HepG2 (cell line): ENCODE data around the gene TRERF1. TPM values are rescaled to one million over a fixed set of nuclear protein-coding genes. Genes with fewer than 3 reads are reported as not detected.

Experiments
- GABPB1 ChIP-seq: IDR thresholded peaks from 2 replicates; pipeline ENCODE4 v1.6.1; 2016; ENCODE audit warnings: mild to moderate bottlenecking, missing genetic modification reagents, moderate library complexity, missing compliant biosample characterization
- HOXA7 ChIP-seq: sonication (generic); formaldehyde crosslinking; IDR thresholded peaks from 2 replicates; pipeline ENCODE4 v1.8.1; 2022; ENCODE audit warnings: mild to moderate bottlenecking, missing genetic modification reagents, moderate library complexity
- KLF11 ChIP-seq: IDR thresholded peaks from 2 replicates; pipeline ENCODE4 v1.6.1; 2016; ENCODE audit warnings: missing compliant biosample characterization
- SAFB2 ChIP-seq: sonication (generic); formaldehyde crosslinking; IDR thresholded peaks from 2 replicates; pipeline ENCODE4 v1.5.1; 2020; ENCODE audit warnings: missing genetic modification reagents, low read depth, mild to moderate bottlenecking, borderline replicate concordance
- SOX13 ChIP-seq, 3 experiments: fragments of 450-650 bp in 1 of 3; sonication (generic) in 1 of 3; formaldehyde crosslinking in 1 of 3; IDR thresholded peaks in 2 of 3; conservative IDR thresholded peaks in 1 of 3; 2 replicates each; pipeline versions ENCODE4 v1.5.0 to v1.6.1; 2016 to 2020; ENCODE audit warnings: antibody characterized with exemption in 1 of 3, mild to moderate bottlenecking in 1 of 3, missing compliant biosample characterization in 1 of 3, missing genetic modification reagents in 1 of 3, moderate library complexity in 1 of 3
- SP5 ChIP-seq: IDR thresholded peaks from 2 replicates; pipeline ENCODE4 v1.6.1; 2016; ENCODE audit warnings: low read depth, borderline replicate concordance
- ZNF33A ChIP-seq: sonication (generic); formaldehyde crosslinking; IDR thresholded peaks from 2 replicates; pipeline ENCODE4 v1.5.1; 2020; ENCODE audit warnings: missing genetic modification reagents, mild to moderate bottlenecking, moderate library complexity, borderline replicate concordance
- ZNF564 ChIP-seq: sonication (generic); formaldehyde crosslinking; IDR thresholded peaks from 2 replicates; pipeline ENCODE4 v1.8.1; 2023; ENCODE audit warnings: mild to moderate bottlenecking, missing genetic modification reagents
- ZNF720 ChIP-seq: sonication (generic); formaldehyde crosslinking; IDR thresholded peaks from 2 replicates; pipeline ENCODE4 v1.4.0; 2020; ENCODE audit warnings: missing genetic modification reagents
- ZNF773 ChIP-seq: sonication (generic); formaldehyde crosslinking; IDR thresholded peaks from 2 replicates; pipeline ENCODE4 v1.4.0; 2020; ENCODE audit warnings: missing genetic modification reagents, borderline replicate concordance
- ZSCAN20 ChIP-seq: sonication (generic); formaldehyde crosslinking; IDR thresholded peaks from 2 replicates; pipeline ENCODE4 v1.4.0; 2020; ENCODE audit warnings: missing genetic modification reagents, mild to moderate bottlenecking, borderline replicate concordance
- polyA plus RNA-seq, 8 experiments: library from polyadenylated mRNA; depleted of rRNA in 3 of 8; stranded (reverse) in 7 of 8; unstranded in 1 of 8; fragments of >200 nt; fragmentation: Illumina TruSeq in 4 of 8; extraction: Trizol in 4 of 8; gene quantifications; 2 replicates each; pipeline versions ENCODE4 v1.2.1 to v1.2.3, GENCODE V29; 2011 to 2016; ENCODE audit warnings: low read depth in 4 of 8, missing spikeins in 1 of 8, mixed read lengths in 1 of 8; ENCODE audit not compliant: insufficient read depth in 1 of 8
- total RNA-seq, 5 experiments: library from RNA; depleted of rRNA; stranded (reverse); fragments of >200 nt; fragmentation: Illumina TruSeq; extraction: Trizol; gene quantifications; 2 replicates each; pipeline ENCODE4 v1.2.3, GENCODE V29; 2016; ENCODE audit warnings: low read depth in 1 of 5
- TF ChIP-seq, protein P1 (sequence below): sonication (generic); formaldehyde crosslinking; IDR thresholded peaks from 2 replicates; pipeline ENCODE4 v1.5.1; 2020; ENCODE audit warnings: missing genetic modification reagents, mild to moderate bottlenecking, borderline replicate concordance
- TF ChIP-seq, protein P2 (sequence below): IDR thresholded peaks from 2 replicates; pipeline ENCODE4 v1.6.1; 2016; ENCODE audit warnings: missing compliant biosample characterization, missing genetic modification reagents, borderline replicate concordance
- TF ChIP-seq, protein P3 (sequence below): sonication (generic); formaldehyde crosslinking; IDR thresholded peaks from 2 replicates; pipeline ENCODE4 v1.5.0; 2020; ENCODE audit warnings: missing genetic modification reagents, mild to moderate bottlenecking, borderline replicate concordance
- TF ChIP-seq, protein P4 (sequence below): sonication (generic); formaldehyde crosslinking; IDR thresholded peaks from 2 replicates; pipeline ENCODE4 v1.5.1; 2020; ENCODE audit warnings: missing genetic modification reagents, mild to moderate bottlenecking, borderline replicate concordance
- TF ChIP-seq, protein P5 (sequence below): sonication (generic); formaldehyde crosslinking; IDR thresholded peaks from 2 replicates; pipeline ENCODE4 v1.5.0; 2020; ENCODE audit warnings: mild to moderate bottlenecking, low read depth, missing genetic modification reagents, borderline replicate concordance

The TRERF1 gene
- total and polyA plus RNA-seq, 2 of the 13 experiments (the other 11 are each of a cell fraction or from before 2014, with no cell fraction given): 0.02 TPM; not detected in 1

DNA sequence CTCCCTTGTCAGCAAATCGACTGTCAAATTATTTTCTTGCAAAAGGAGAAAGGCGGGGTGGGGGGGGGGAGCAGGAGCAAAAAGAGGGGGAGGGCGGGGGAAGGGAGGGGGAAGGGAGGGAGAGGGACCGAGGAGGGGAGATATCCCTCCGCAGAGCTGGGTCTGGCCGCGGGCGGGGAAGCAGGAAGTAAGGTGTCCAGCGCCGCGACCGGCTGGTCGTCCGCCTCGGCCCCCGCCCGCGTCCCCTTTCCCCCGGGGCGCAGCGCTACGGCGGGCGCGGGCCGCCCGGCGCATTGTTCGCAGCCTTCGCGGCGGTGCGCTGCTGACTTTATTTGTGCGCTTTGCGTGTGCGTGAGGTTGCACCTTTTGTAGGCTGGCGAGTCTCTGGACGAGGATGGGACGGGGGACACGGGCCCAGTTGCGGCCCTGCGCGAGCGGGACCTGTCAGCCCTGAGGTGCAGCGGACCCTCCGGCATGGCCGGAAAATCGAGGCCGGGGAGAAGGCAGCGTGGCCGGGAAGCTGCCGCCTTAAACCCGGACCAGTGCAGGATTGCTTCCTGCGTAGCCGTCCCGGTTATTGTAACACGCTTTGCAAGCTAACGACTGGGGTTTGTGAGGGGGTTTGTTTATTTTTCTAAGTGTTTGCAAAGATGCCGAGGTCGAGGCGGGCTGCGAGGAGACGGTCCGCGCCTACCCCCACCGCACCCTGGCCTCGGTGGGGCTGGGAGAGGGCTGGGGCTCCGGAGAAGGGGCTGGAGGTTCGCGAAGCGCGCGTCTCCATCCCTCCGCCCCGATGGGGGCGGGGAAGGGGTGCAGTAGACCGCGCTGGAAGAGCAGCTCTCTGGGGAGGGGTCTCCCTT, 675 bp upstream of the TRERF1 start (continued):
- TF ChIP-seq, protein P1, sequence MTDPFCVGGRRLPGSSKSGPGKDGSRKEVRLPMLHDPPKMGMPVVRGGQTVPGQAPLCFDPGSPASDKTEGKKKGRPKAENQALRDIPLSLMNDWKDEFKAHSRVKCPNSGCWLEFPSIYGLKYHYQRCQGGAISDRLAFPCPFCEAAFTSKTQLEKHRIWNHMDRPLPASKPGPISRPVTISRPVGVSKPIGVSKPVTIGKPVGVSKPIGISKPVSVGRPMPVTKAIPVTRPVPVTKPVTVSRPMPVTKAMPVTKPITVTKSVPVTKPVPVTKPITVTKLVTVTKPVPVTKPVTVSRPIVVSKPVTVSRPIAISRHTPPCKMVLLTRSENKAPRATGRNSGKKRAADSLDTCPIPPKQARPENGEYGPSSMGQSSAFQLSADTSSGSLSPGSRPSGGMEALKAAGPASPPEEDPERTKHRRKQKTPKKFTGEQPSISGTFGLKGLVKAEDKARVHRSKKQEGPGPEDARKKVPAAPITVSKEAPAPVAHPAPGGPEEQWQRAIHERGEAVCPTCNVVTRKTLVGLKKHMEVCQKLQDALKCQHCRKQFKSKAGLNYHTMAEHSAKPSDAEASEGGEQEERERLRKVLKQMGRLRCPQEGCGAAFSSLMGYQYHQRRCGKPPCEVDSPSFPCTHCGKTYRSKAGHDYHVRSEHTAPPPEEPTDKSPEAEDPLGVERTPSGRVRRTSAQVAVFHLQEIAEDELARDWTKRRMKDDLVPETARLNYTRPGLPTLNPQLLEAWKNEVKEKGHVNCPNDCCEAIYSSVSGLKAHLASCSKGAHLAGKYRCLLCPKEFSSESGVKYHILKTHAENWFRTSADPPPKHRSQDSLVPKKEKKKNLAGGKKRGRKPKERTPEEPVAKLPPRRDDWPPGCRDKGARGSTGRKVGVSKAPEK (CRISPR knock-in tag): no peak
- TF ChIP-seq ZNF33A (CRISPR knock-in tag) (no peak), SAFB2 (no peak), ZNF720 (CRISPR knock-in tag) (no peak), KLF11 (CRISPR knock-in tag) (no peak), ZNF773 (CRISPR knock-in tag) (no peak), SOX13 (IDR thresholded peaks at IDR 0.05) (no peak), SOX13 (CRISPR knock-in tag; conservative IDR thresholded peaks at IDR 0.05 in 1 of 2, IDR thresholded peaks at IDR 0.05 in 1 of 2) (no peak), ZSCAN20 (CRISPR knock-in tag) (no peak), ZNF564 (no peak), HOXA7 (CRISPR knock-in tag) (no peak), SP5 (no peak), GABPB1 (CRISPR knock-in tag) (peak; percentile 12; the same call in 1 of the 2 replicates)
- TF ChIP-seq, protein P2, sequence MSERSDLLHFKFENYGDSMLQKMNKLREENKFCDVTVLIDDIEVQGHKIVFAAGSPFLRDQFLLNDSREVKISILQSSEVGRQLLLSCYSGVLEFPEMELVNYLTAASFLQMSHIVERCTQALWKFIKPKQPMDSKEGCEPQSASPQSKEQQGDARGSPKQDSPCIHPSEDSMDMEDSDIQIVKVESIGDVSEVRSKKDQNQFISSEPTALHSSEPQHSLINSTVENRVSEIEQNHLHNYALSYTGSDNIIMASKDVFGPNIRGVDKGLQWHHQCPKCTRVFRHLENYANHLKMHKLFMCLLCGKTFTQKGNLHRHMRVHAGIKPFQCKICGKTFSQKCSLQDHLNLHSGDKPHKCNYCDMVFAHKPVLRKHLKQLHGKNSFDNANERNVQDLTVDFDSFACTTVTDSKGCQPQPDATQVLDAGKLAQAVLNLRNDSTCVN (CRISPR knock-in tag): no peak
- TF ChIP-seq, protein P3, sequence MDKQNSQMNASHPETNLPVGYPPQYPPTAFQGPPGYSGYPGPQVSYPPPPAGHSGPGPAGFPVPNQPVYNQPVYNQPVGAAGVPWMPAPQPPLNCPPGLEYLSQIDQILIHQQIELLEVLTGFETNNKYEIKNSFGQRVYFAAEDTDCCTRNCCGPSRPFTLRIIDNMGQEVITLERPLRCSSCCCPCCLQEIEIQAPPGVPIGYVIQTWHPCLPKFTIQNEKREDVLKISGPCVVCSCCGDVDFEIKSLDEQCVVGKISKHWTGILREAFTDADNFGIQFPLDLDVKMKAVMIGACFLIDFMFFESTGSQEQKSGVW (CRISPR knock-in tag): no peak
- TF ChIP-seq, protein P4, sequence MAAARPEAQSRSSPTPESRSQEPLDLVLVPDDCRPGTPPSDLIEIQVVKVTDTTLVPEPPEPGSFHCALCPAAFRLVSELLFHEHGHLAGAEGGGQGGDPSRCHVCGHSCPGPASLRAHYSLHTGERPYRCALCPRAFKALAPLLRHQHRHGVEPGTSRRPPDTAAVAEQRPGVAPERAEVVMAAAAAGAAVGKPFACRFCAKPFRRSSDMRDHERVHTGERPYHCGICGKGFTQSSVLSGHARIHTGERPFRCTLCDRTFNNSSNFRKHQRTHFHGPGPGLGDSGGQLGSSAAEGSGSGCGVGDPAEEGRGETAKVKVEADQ (CRISPR knock-in tag): no peak
- TF ChIP-seq, protein P5, sequence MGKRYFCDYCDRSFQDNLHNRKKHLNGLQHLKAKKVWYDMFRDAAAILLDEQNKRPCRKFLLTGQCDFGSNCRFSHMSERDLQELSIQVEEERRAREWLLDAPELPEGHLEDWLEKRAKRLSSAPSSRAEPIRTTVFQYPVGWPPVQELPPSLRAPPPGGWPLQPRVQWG (CRISPR knock-in tag): no peak
